Astrocyte (in vitro differentiated cells and primary cell): ENCODE measurements around the gene KIF18B. TPM values are rescaled to one million over a fixed set of nuclear protein-coding genes. Genes with fewer than 3 reads are reported as not detected.
A peak's percentile ranks its signal among the peaks of the same experiment; 100 is the strongest.

Experiments used
- DNase-seq: peaks from one replicate; pipeline ENCODE4 v3.0.0-alpha.2; 2010; ENCODE audit warnings: low read depth
- FAIRE-seq: peaks from 2 replicates; lab custom pipeline; 2011; peaks lifted over from hg19 to GRCh38; lab: Jason Lieb, UNC
- H2AFZ ChIP-seq: 2 replicates; pipeline ENCODE4 v1.6.0; 2012; ENCODE audit warnings: low read depth, low read length, inconsistent platforms
- H3K27ac ChIP-seq: 2 replicates; pipeline ENCODE4 v1.5.1; 2011; ENCODE audit warnings: low read depth, low read length, inconsistent platforms
- H3K27me3 ChIP-seq: 2 replicates; pipeline ENCODE4 v1.6.0; 2011; ENCODE audit warnings: low read length, inconsistent platforms; ENCODE audit not compliant: insufficient read depth
- H3K36me3 ChIP-seq: 2 replicates; pipeline ENCODE4 v1.5.1; 2011; ENCODE audit warnings: low read length, inconsistent platforms; ENCODE audit not compliant: insufficient read depth
- H3K4me1 ChIP-seq: 2 replicates; pipeline ENCODE4 v1.5.1; 2011; ENCODE audit warnings: low read length, inconsistent platforms; ENCODE audit not compliant: insufficient read depth
- H3K4me2 ChIP-seq: 2 replicates; pipeline ENCODE4 v1.6.0; 2012; ENCODE audit warnings: low read length, inconsistent platforms
- H3K4me3 ChIP-seq: 2 replicates; pipeline ENCODE4 v1.5.1; 2011; ENCODE audit warnings: low read depth, mild to moderate bottlenecking, low read length, inconsistent platforms; ENCODE audit not compliant: insufficient read depth
- H3K79me2 ChIP-seq: 2 replicates; pipeline ENCODE4 v1.6.0; 2012; ENCODE audit warnings: mild to moderate bottlenecking, low read length, inconsistent platforms; ENCODE audit not compliant: insufficient read depth
- H3K9ac ChIP-seq: 2 replicates; pipeline ENCODE4 v1.6.0; 2012; ENCODE audit warnings: mild to moderate bottlenecking, low read length, inconsistent platforms
- H3K9me3 ChIP-seq: 2 replicates; pipeline ENCODE4 v1.5.1; 2012; ENCODE audit warnings: low read depth, mild to moderate bottlenecking, low read length, inconsistent platforms; ENCODE audit not compliant: insufficient read depth
- H4K20me1 ChIP-seq: 2 replicates; pipeline ENCODE4 v1.6.0; 2012; ENCODE audit warnings: low read length, inconsistent platforms; ENCODE audit not compliant: insufficient read depth
- H3K27ac Mint-ChIP-seq: one replicate; pipeline ENCODE4 v1.8.0; 2021; ENCODE audit warnings: mild to moderate bottlenecking, mixed read lengths; ENCODE audit not compliant: unreplicated experiment
- H3K27me3 Mint-ChIP-seq: one replicate; pipeline ENCODE4 v1.8.0; 2021; ENCODE audit warnings: low read depth, mixed read lengths; ENCODE audit not compliant: unreplicated experiment
- H3K36me3 Mint-ChIP-seq: one replicate; pipeline ENCODE4 v1.8.0; 2021; ENCODE audit warnings: low read depth, mixed read lengths; ENCODE audit not compliant: unreplicated experiment
- H3K4me1 Mint-ChIP-seq: one replicate; pipeline ENCODE4 v1.8.0; 2021; ENCODE audit warnings: low read depth, mixed read lengths; ENCODE audit not compliant: unreplicated experiment
- H3K4me3 Mint-ChIP-seq: one replicate; pipeline ENCODE4 v1.8.0; 2021; ENCODE audit warnings: mild to moderate bottlenecking, moderate library complexity, mixed read lengths; ENCODE audit not compliant: unreplicated experiment
- H3K9me3 Mint-ChIP-seq: one replicate; pipeline ENCODE4 v1.8.0; 2021; ENCODE audit warnings: mild to moderate bottlenecking, mixed read lengths; ENCODE audit not compliant: unreplicated experiment
- CTCF ChIP-seq: IDR thresholded peaks from 2 replicates; pipeline ENCODE4 v1.5.1; 2011; ENCODE audit warnings: low read depth, mild to moderate bottlenecking, inconsistent platforms, low read length, moderate library complexity; ENCODE audit not compliant: insufficient read depth
- EZH2 ChIP-seq: IDR thresholded peaks from 2 replicates; pipeline ENCODE4 v1.6.1; 2012; ENCODE audit warnings: mild to moderate bottlenecking, low read length, inconsistent platforms; ENCODE audit not compliant: insufficient read depth
- total RNA-seq: library from RNA; stranded (reverse); gene quantifications from 2 replicates; pipeline ENCODE4 v1.2.1, GENCODE V29; 2021

The KIF18B gene
- total RNA-seq, 1 donor from 2014 or later: 1.8 TPM

- Histone ChIP-seq H3K79me2 (peaks cover 52% of the 10 kb centered on the region), H3K36me3 (peaks cover 8% of the 10 kb centered on the region), H2AFZ (peak overlapping the region; percentile 95), H3K4me1 (peaks cover 32% of the 10 kb centered on the region), H3K27ac (peak overlapping the region; percentile 100), H3K4me2 (peak overlapping the region; percentile 87), H3K27me3 (no peaks in the 10 kb centered on the region), H3K9ac (peak overlapping the region; percentile 95), H3K9me3 (no peaks in the 10 kb centered on the region), H4K20me1 (peaks cover 16% of the 10 kb centered on the region), H3K4me3 (peak overlapping the region; percentile 85)
- H3K4me3 Mint-ChIP-seq: peak overlapping the region; percentile 91
- peak overlapping the region; percentile 100 for H3K27ac Mint-ChIP-seq
- no peaks in the 10 kb centered on the region for H3K9me3 Mint-ChIP-seq
- TF ChIP-seq CTCF (no peak), EZH2 (no peak)
- H3K36me3 Mint-ChIP-seq: peaks cover 9% of the 10 kb centered on the region
- no peak for FAIRE-seq
- peaks cover 25% of the 10 kb centered on the region for H3K4me1 Mint-ChIP-seq
- H3K27me3 Mint-ChIP-seq: no peaks in the 10 kb centered on the region
- DNase-seq: peak; percentile 39
Observed at GRCh38 chr17:44898768-44899073, 48.9 kb downstream of the KIF18B start.

- H3K27me3 Mint-ChIP-seq: no peaks in the 10 kb centered on the region
- Histone ChIP-seq H3K79me2 (peaks cover 89% of the 10 kb centered on the region), H3K9me3 (no peaks in the 10 kb centered on the region), H3K4me1 (peaks cover 5% of the 10 kb centered on the region), H3K4me3 (no peak overlapping the region), H3K27ac (no peak overlapping the region), H3K4me2 (no peak overlapping the region), H4K20me1 (peaks cover 34% of the 10 kb centered on the region), H3K9ac (no peak overlapping the region), H2AFZ (no peak overlapping the region), H3K36me3 (peaks cover 26% of the 10 kb centered on the region), H3K27me3 (no peaks in the 10 kb centered on the region)
- FAIRE-seq: no peak
- H3K4me3 Mint-ChIP-seq: no peak overlapping the region
- no peak overlapping the region for H3K27ac Mint-ChIP-seq
- peaks cover 3% of the 10 kb centered on the region for H3K4me1 Mint-ChIP-seq
- no peak for DNase-seq
- no peaks in the 10 kb centered on the region for H3K9me3 Mint-ChIP-seq
- TF ChIP-seq CTCF (no peak), EZH2 (no peak)
- H3K36me3 Mint-ChIP-seq: peaks cover 6% of the 10 kb centered on the region
Observed at GRCh38 chr17:44894642-44895041, 52.9 kb downstream of the KIF18B start.

DNA sequence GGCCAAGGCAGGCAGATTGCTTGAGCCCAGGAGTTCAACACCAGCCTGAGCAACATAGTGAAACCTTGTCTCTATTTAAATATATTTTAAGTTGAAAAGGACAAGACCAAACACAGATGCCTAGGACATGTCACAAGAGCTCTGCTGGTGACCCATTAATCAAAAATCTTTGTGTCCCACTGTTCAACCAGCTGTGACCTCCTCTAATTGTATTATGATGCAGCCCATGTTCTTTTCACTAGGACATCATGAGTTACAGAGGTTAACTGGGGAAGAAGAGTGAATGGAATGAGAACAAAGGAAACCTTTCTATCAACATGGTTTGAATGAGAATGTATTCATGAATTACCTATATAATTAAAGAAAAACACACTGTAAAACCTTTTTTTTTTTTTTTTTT lies 55.3 kb downstream of the KIF18B start:
- Histone ChIP-seq H4K20me1 (peaks cover 58% of the 10 kb centered on the region), H3K9ac (no peak overlapping the region), H3K4me1 (peaks cover 5% of the 10 kb centered on the region), H3K27me3 (no peaks in the 10 kb centered on the region), H3K4me2 (no peak overlapping the region), H3K36me3 (peaks cover 30% of the 10 kb centered on the region), H3K27ac (no peak overlapping the region), H3K9me3 (no peaks in the 10 kb centered on the region), H3K4me3 (no peak overlapping the region), H3K79me2 (peaks cover 92% of the 10 kb centered on the region), H2AFZ (no peak overlapping the region)
- no peak for TF ChIP-seq CTCF
- TF ChIP-seq EZH2: no peak
- Mint-ChIP-seq H3K4me3 (no peak overlapping the region), H3K36me3 (peaks cover 6% of the 10 kb centered on the region), H3K27me3 (no peaks in the 10 kb centered on the region), H3K4me1 (no peaks in the 10 kb centered on the region), H3K27ac (no peak overlapping the region), H3K9me3 (no peaks in the 10 kb centered on the region)
- no peak for FAIRE-seq
- DNase-seq: no peak
